A549 (cell line): ENCODE measurements around the gene IL17F.

Experiments used
- CBX2 ChIP-seq: fragments of 200-600 bp; sonication (generic); IDR thresholded peaks from 2 replicates; pipeline ENCODE4 v1.6.1; 2016; ENCODE audit warnings: low read depth, mild to moderate bottlenecking, borderline replicate concordance
- CEBPB ChIP-seq, 2 experiments: fragments of >200 bp in 1 of 2; sonication (Bioruptor Twin) in 1 of 2; formaldehyde crosslinking in 1 of 2; IDR thresholded peaks; 2 replicates each; pipeline ENCODE4 v1.6.1; 2012 to 2016
- CTCF ChIP-seq: fragments of >200 bp; sonication (Bioruptor Twin); formaldehyde crosslinking; IDR thresholded peaks from 3 replicates; pipeline ENCODE4 v1.5.1; 2016
- EP300 ChIP-seq, 2 experiments: fragments of >200 bp; sonication (Bioruptor Twin); formaldehyde crosslinking; IDR thresholded peaks; 2 replicates in 1 of 2; 3 replicates in 1 of 2; pipeline ENCODE4 v1.6.1; 2016 to 2017
- ESRRA ChIP-seq: fragments of 150-350 bp; IDR thresholded peaks from 2 replicates; pipeline ENCODE4 v1.6.1; 2014; ENCODE audit warnings: mild to moderate bottlenecking, low read length, borderline replicate concordance
- JUNB ChIP-seq: fragments of >200 bp; sonication (Bioruptor Twin); formaldehyde crosslinking; IDR thresholded peaks from 2 replicates; pipeline ENCODE4 v1.6.1; 2016
- NPAS2 ChIP-seq: fragments of 250-450 bp; sonication (Bioruptor Pico); IDR thresholded peaks from 2 replicates; pipeline ENCODE4 v1.8.0; 2022; ENCODE audit warnings: mild to moderate bottlenecking, moderate library complexity, borderline replicate concordance
- POLR2A ChIP-seq: IDR thresholded peaks from 2 replicates; pipeline ENCODE4 v1.6.1; 2012; ENCODE audit warnings: mild to moderate bottlenecking, low read length
- TF ChIP-seq, protein P1 (sequence below): fragments of 200-600 bp; sonication (generic); IDR thresholded peaks from 2 replicates; pipeline ENCODE4 v1.6.1; 2016; ENCODE audit warnings: antibody characterized with exemption, mild to moderate bottlenecking, moderate library complexity

GRCh38 chr6:52284131-52284459 is 39.8 kb upstream of the IL17F start:
- TF ChIP-seq ESRRA (no peak), EP300 (IDR thresholded peaks at IDR 0.05) (no peak), CEBPB (IDR thresholded peaks at IDR 0.05) (no peak), POLR2A (no peak), NPAS2 (CRISPR knock-in tag) (no peak), CBX2 (no peak), CTCF (no peak), JUNB (no peak)
- TF ChIP-seq, protein P1, sequence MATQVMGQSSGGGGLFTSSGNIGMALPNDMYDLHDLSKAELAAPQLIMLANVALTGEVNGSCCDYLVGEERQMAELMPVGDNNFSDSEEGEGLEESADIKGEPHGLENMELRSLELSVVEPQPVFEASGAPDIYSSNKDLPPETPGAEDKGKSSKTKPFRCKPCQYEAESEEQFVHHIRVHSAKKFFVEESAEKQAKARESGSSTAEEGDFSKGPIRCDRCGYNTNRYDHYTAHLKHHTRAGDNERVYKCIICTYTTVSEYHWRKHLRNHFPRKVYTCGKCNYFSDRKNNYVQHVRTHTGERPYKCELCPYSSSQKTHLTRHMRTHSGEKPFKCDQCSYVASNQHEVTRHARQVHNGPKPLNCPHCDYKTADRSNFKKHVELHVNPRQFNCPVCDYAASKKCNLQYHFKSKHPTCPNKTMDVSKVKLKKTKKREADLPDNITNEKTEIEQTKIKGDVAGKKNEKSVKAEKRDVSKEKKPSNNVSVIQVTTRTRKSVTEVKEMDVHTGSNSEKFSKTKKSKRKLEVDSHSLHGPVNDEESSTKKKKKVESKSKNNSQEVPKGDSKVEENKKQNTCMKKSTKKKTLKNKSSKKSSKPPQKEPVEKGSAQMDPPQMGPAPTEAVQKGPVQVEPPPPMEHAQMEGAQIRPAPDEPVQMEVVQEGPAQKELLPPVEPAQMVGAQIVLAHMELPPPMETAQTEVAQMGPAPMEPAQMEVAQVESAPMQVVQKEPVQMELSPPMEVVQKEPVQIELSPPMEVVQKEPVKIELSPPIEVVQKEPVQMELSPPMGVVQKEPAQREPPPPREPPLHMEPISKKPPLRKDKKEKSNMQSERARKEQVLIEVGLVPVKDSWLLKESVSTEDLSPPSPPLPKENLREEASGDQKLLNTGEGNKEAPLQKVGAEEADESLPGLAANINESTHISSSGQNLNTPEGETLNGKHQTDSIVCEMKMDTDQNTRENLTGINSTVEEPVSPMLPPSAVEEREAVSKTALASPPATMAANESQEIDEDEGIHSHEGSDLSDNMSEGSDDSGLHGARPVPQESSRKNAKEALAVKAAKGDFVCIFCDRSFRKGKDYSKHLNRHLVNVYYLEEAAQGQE, result no peak
